ENCODE measurements around the gene PACRGL. TPM values are rescaled to one million over a fixed set of nuclear protein-coding genes. Genes with fewer than 3 reads are reported as not detected.

The PACRGL gene
- total and polyA plus RNA-seq, 9 of the 15 experiments (the other 6 are each of a cell fraction or from before 2014, with no cell fraction given) = 6.6 to 55.0 (median 27.5) TPM

GRCh38 chr4:20698820-20699219 lies 1.4 kb upstream of the PACRGL start (continued):
- TF ChIP-seq ARID1B (IDR thresholded peaks at IDR 0.05) (peak; percentile 95), PHB2 (IDR thresholded peaks at IDR 0.05; ENCODE audit: low read depth) (peak; percentile 66; the same call in 1 of the 2 replicates), SRSF7 (optimal IDR thresholded peaks at IDR 0.05; ENCODE audit: low read depth, low read length) (no peak), ZNF311 (CRISPR knock-in tag; IDR thresholded peaks at IDR 0.05) (peak; percentile 64; the same call in 1 of the 2 replicates), E2F1 (CRISPR knock-in tag; IDR thresholded peaks at IDR 0.05) (no peak), ZNF57 (CRISPR knock-in tag; IDR thresholded peaks at IDR 0.05) (no peak), TSC22D4 (tag; IDR thresholded peaks at IDR 0.05) (no peak), ZNF707 (CRISPR knock-in tag; conservative IDR thresholded peaks at IDR 0.05) (no peak), BCOR (IDR thresholded peaks at IDR 0.05) (peak; percentile 32; the same call in 1 of the 2 replicates), ZMIZ1 (IDR thresholded peaks at IDR 0.05; ENCODE audit: low read depth in 2 of 2, low read length in 2 of 2) (peak in 1 of 2 experiments; percentile 54; a peak in 1 of 4 replicates), E4F1 (CRISPR knock-in tag; IDR thresholded peaks at IDR 0.05; ENCODE audit: borderline replicate concordance) (no peak), ZNF431 (CRISPR knock-in tag; IDR thresholded peaks at IDR 0.05) (no peak), TBL1XR1 (IDR thresholded peaks at IDR 0.05; ENCODE audit: low read length in 2 of 2) (peak in 1 of 2 experiments; percentile 71; a peak in 1 of 4 replicates), SUPT5H (IDR thresholded peaks at IDR 0.05) (no peak), CBX5 (IDR thresholded peaks at IDR 0.05; ENCODE audit: borderline replicate concordance, low read depth) (no peak)
